K562 (cell line): ENCODE data around the gene ARID5B. TPM values are rescaled to one million over a fixed set of nuclear protein-coding genes. Genes with fewer than 3 reads are reported as not detected.

Experiments used
- ATAC-seq: fragments of 200-7000 bp; cut with Tn5 transposase; 3 replicates; pipeline ENCODE4 v1.9.1; 2020; ENCODE audit warnings: moderate library complexity
- BruUV-seq: library from RNA; stranded (reverse); fragments of 400-500 nt; replicated peaks from 2 replicates; lab custom pipeline; 2021; lab: Mats Ljungman, UMichigan
- CTCF ChIA-PET: fragments of 300-600 bp; formaldehyde crosslinking; extraction: SDS; loops from one replicate; lab custom pipeline; 2021; ENCODE audit warnings: low intra/inter-chr PET ratio; lab: Yijun Ruan, JAX
- POLR2A ChIA-PET: fragments of 300-600, 350-650 bp; sonication (Branson Sonifier 250); formaldehyde crosslinking; extraction: SDS; loops from one replicate; lab custom pipeline; 2021; ENCODE audit warnings: antibody characterized with exemption, inconsistent platforms; lab: Yijun Ruan, JAX
- DNase-seq, 4 experiments: peaks; one replicate each; pipeline versions ENCODE4 v3.0.0 to v3.0.0-alpha.2; 2011 to 2018; ENCODE audit warnings: low spot score in 3 of 4, mixed read lengths in 3 of 4; ENCODE audit errors: extremely low read depth in 1 of 4
- FAIRE-seq: peaks from 2 replicates; lab custom pipeline; 2011; peaks lifted over from hg19 to GRCh38; lab: Jason Lieb, UNC
- H2AFZ ChIP-seq: 2 replicates; pipeline ENCODE4 v1.6.0; 2011; ENCODE audit warnings: low read depth, low read length, control low read depth, inconsistent platforms
- H3K27ac ChIP-seq: fragments of 200-600 bp; 3 replicates; pipeline ENCODE4 v1.8.0; 2011; ENCODE audit warnings: low read depth, mild to moderate bottlenecking, control low read depth, inconsistent platforms, low read length, moderate library complexity, mixed read lengths; ENCODE audit errors: extremely low read depth
- H3K27me3 ChIP-seq, 2 experiments: fragments of 300-600 bp in 1 of 2; 2 replicates in 1 of 2; 3 replicates in 1 of 2; pipeline versions ENCODE4 v1.6.0 to v1.8.0; 2011; ENCODE audit warnings: inconsistent platforms in 2 of 2, low read length in 2 of 2, mild to moderate bottlenecking in 1 of 2, mixed read lengths in 1 of 2, moderate library complexity in 1 of 2; ENCODE audit not compliant: control insufficient read depth in 2 of 2, insufficient read depth in 2 of 2
- H3K36me3 ChIP-seq: fragments of 300-600 bp; 3 replicates; pipeline ENCODE4 v1.8.0; 2011; ENCODE audit warnings: mild to moderate bottlenecking, low read length, inconsistent platforms; ENCODE audit not compliant: control insufficient read depth, insufficient read depth
- H3K4me1 ChIP-seq, 2 experiments: fragments of 200-600 bp in 1 of 2; replicated peaks in 1 of 2; 2 replicates in 1 of 2; 3 replicates in 1 of 2; pipeline versions ENCODE4 v1.5.1 to v1.8.0; 2011; ENCODE audit warnings: inconsistent platforms in 2 of 2, low read length in 2 of 2, mild to moderate bottlenecking in 1 of 2, mixed read lengths in 1 of 2, moderate library complexity in 1 of 2; ENCODE audit not compliant: control insufficient read depth in 2 of 2, insufficient read depth in 2 of 2
- H3K4me2 ChIP-seq: 2 replicates; pipeline ENCODE4 v1.6.1; 2011; ENCODE audit warnings: low read length, control low read depth, inconsistent platforms, mixed read lengths; ENCODE audit not compliant: insufficient read depth
- H3K4me3 ChIP-seq: fragments of 200-600 bp; sonication (generic), shearing (Covaris generic); 2 replicates; pipeline ENCODE4 v1.5.1; 2016; ENCODE audit warnings: control low read depth, inconsistent platforms
- H3K79me2 ChIP-seq: fragments of 200-600 bp; 3 replicates; pipeline ENCODE4 v1.8.0; 2011; ENCODE audit warnings: low read length, inconsistent platforms; ENCODE audit not compliant: control insufficient read depth, insufficient read depth
- H3K9ac ChIP-seq, 2 experiments: 2 replicates each; pipeline versions ENCODE4 v1.6.0 to v1.6.1; 2011; ENCODE audit warnings: low read depth in 2 of 2, low read length in 2 of 2, control low read depth in 1 of 2, inconsistent platforms in 1 of 2, mild to moderate bottlenecking in 1 of 2, mixed read lengths in 1 of 2; ENCODE audit not compliant: insufficient read depth in 1 of 2
- H3K9me1 ChIP-seq: one replicate; pipeline ENCODE4 v1.6.0; 2011; ENCODE audit warnings: inconsistent platforms, mild to moderate bottlenecking, low read length, moderate library complexity; ENCODE audit not compliant: control insufficient read depth, insufficient read depth
- H3K9me3 ChIP-seq: replicated peaks from 2 replicates; pipeline ENCODE4 v1.5.1; 2011; ENCODE audit warnings: low read depth, low read length, inconsistent platforms; ENCODE audit not compliant: control insufficient read depth, insufficient read depth
- H4K20me1 ChIP-seq: replicated peaks from 2 replicates; pipeline ENCODE4 v1.6.1; 2011; ENCODE audit warnings: low read length, inconsistent platforms, mixed read lengths; ENCODE audit not compliant: control insufficient read depth, insufficient read depth
- XRCC3 ChIP-seq: fragments of 450-650 bp; IDR thresholded peaks from 2 replicates; pipeline ENCODE4 v1.6.1; 2017; ENCODE audit warnings: mild to moderate bottlenecking, moderate library complexity
- ZBTB49 ChIP-seq: sonication (generic); formaldehyde crosslinking; IDR thresholded peaks from 2 replicates; pipeline ENCODE4 v1.8.0; 2022; ENCODE audit warnings: missing genetic modification reagents, mild to moderate bottlenecking, borderline replicate concordance
- ZNF384 ChIP-seq: IDR thresholded peaks from 2 replicates; pipeline ENCODE4 v1.6.1; 2012; ENCODE audit warnings: low read depth, low read length, improper control_type of control experiment
- WGBS: fragments of 100-300 bp; shearing (Covaris generic); methylation state at CpG from one replicate; pipeline ENCODE4 v1.1.6; 2016; ENCODE audit warnings: low coverage, mixed read lengths; ENCODE audit not compliant: insufficient coverage; ENCODE audit errors: missing lambda C conversion rate; 5-methylcytosine and 5-hydroxymethylcytosine counted together
- in situ Hi-C: fragments of 300-500 bp; cut with MboI; formaldehyde crosslinking; loops from 4 replicates; pipeline ENCODE4 v1.15.0; 2018; ENCODE audit warnings: inconsistent platforms, mixed read lengths
- intact Hi-C: fragments of 100-400 bp; cut with micrococcal nuclease; formaldehyde crosslinking; loops from 2 replicates; pipeline ENCODE4 v1.14.2; 2022
- polyA plus RNA-seq, 8 experiments: library from polyadenylated mRNA; depleted of rRNA in 4 of 8; stranded (reverse) in 5 of 8; unstranded in 3 of 8; fragments of >200 nt; fragmentation: Nextera tagmentation in 2 of 8; fragmentation: Illumina TruSeq in 1 of 8; extraction: Ambion mirVana in 2 of 8; extraction: Trizol in 1 of 8; gene quantifications; 2 replicates each; pipeline versions ENCODE4 v1.2.1 to v1.2.3, GENCODE V29; 2011 to 2014; ENCODE audit warnings: inconsistent platforms in 1 of 8, missing spikeins in 1 of 8
- total RNA-seq, 7 experiments: library from RNA; depleted of rRNA in 6 of 7; stranded (reverse); fragments of >200 nt in 6 of 7; fragmentation: Illumina TruSeq in 2 of 7; extraction: Trizol in 2 of 7; gene quantifications; 2 replicates each; pipeline versions ENCODE4 v1.2.1 to v1.2.3, GENCODE V29; 2011 to 2021; ENCODE audit warnings: low replicate concordance in 1 of 7
- TF ChIP-seq, protein P1 (sequence below): fragments of 450-650 bp; IDR thresholded peaks from 2 replicates; pipeline ENCODE4 v1.6.1; 2016; ENCODE audit warnings: antibody characterized with exemption
- TF ChIP-seq, protein P2 (sequence below): fragments of 450-650 bp; IDR thresholded peaks from one replicate; pipeline ENCODE4 v1.6.1; 2018; ENCODE audit warnings: mild to moderate bottlenecking, moderate library complexity; ENCODE audit not compliant: partially characterized antibody

ARID5B gene
- total and polyA plus RNA-seq, 9 of the 15 experiments (the other 6 are each of a cell fraction or from before 2014, with no cell fraction given) = 0.48 to 1.6 (median 0.80) TPM

- in situ Hi-C loops = no loop called here
- 22% methylated on average over 3 of the region's 3 CpGs for WGBS
- POLR2A ChIA-PET = interaction anchor here (0.7 kb wide), 1 partner anchor 279 kb away, joined by 3 read pairs; no protein-coding TSS in a partner anchor
- DNase-seq (no peak), FAIRE-seq (no peak), ATAC-seq (no peak)
- H4K20me1 ChIP-seq = no peaks in the 10 kb centered on the region
- no peak overlapping the region for H3K4me3 ChIP-seq
- TF ChIP-seq ZNF384 (no peak), ZBTB49 (CRISPR knock-in tag) (no peak), XRCC3 (no peak)
- TF ChIP-seq, protein P1, sequence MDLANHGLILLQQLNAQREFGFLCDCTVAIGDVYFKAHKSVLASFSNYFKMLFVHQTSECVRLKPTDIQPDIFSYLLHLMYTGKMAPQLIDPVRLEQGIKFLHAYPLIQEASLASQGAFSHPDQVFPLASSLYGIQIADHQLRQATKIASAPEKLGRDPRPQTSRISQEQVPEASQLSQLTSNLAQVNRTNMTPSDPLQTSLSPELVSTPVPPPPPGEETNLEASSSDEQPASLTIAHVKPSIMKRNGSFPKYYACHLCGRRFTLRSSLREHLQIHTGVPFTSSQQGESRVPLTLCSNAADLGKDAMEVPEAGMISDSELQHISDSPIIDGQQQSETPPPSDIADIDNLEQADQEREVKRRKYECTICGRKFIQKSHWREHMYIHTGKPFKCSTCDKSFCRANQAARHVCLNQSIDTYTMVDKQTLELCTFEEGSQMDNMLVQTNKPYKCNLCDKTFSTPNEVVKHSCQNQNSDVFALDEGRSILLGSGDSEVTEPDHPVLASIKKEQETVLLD = no peak
- TF ChIP-seq, protein P2, sequence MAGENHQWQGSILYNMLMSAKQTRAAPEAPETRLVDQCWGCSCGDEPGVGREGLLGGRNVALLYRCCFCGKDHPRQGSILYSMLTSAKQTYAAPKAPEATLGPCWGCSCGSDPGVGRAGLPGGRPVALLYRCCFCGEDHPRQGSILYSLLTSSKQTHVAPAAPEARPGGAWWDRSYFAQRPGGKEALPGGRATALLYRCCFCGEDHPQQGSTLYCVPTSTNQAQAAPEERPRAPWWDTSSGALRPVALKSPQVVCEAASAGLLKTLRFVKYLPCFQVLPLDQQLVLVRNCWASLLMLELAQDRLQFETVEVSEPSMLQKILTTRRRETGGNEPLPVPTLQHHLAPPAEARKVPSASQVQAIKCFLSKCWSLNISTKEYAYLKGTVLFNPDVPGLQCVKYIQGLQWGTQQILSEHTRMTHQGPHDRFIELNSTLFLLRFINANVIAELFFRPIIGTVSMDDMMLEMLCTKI = no peak
- no peak overlapping the region for H3K4me2 ChIP-seq
- CTCF ChIA-PET = no interaction called here
- H3K4me1 ChIP-seq = no peaks in the 10 kb centered on the region
- no peak overlapping the region for H3K9ac ChIP-seq
- BruUV-seq = no TSS peak
- no peaks in the 10 kb centered on the region for H3K79me2 ChIP-seq
- peaks cover 0 to 20% of the 10 kb centered on the region in 2 experiments; a peak in 1 of 5 replicates for H3K27me3 ChIP-seq
- H3K36me3 ChIP-seq = no peaks in the 10 kb centered on the region
- intact Hi-C loops = no loop called here
- H2AFZ ChIP-seq = no peak overlapping the region
- H3K9me1 ChIP-seq = no peaks in the 10 kb centered on the region
- no peak overlapping the region for H3K27ac ChIP-seq
- no peaks in the 10 kb centered on the region for H3K9me3 ChIP-seq
These were observed 187.3 kb downstream of the ARID5B start for GRCh38 chr10:62088786-62089185.
